ENCODE data around the gene CEP170B.
"Not testable (repeated sequence)": the region's sequence is repeated elsewhere in the genome, so short reads cannot be mapped to it uniquely, and the experiment has no call there.

Gene CEP170B

GRCh38 chr14:104944436-104945205 is 79.6 kb downstream of the CEP170B start:
- H4K5ac ChIP-seq (ENCODE audit: low read length); H3K18ac ChIP-seq (ENCODE audit: low read length); H3K36me3 ChIP-seq (ENCODE audit: control insufficient read depth, insufficient read depth, low read length); DNase-seq; H3K4ac ChIP-seq (ENCODE audit: low read depth, low read length); H2BK5ac ChIP-seq (ENCODE audit: low read length); H2BK120ac ChIP-seq (ENCODE audit: low read depth, low read length); H3K23ac ChIP-seq (ENCODE audit: low read length); H3K27me3 ChIP-seq (ENCODE audit: insufficient read depth, low read length, poor library complexity); H2AK5ac ChIP-seq (ENCODE audit: low read length); H3K56ac ChIP-seq (ENCODE audit: low read length); H3K9ac ChIP-seq (ENCODE audit: low read length); H3K27ac ChIP-seq (ENCODE audit: low read depth, low read length); H3K79me1 ChIP-seq (ENCODE audit: low read length); H4K8ac ChIP-seq (ENCODE audit: low read depth, low read length); H3K79me2 ChIP-seq (ENCODE audit: control insufficient read depth, insufficient read depth, low read length); H3K4me1 ChIP-seq (ENCODE audit: control insufficient read depth, low read depth, low read length); H3K4me3 ChIP-seq (ENCODE audit: low read length); H2BK15ac ChIP-seq (replicated peaks; ENCODE audit: low read depth); H3K4me2 ChIP-seq (ENCODE audit: low read length): not testable (repeated sequence)
- no CpG with 5 or more reads among the region's 29 CpGs for WGBS (ENCODE audit: extremely low coverage, insufficient coverage, low lambda C conversion rate)

- not testable (repeated sequence) for DNase-seq; H3K36me3 ChIP-seq (ENCODE audit: control insufficient read depth, insufficient read depth, low read length); H3K23ac ChIP-seq (ENCODE audit: low read length); H3K79me1 ChIP-seq (ENCODE audit: low read length); H3K4me2 ChIP-seq (ENCODE audit: low read length); H3K79me2 ChIP-seq (ENCODE audit: control insufficient read depth, insufficient read depth, low read length); H3K9ac ChIP-seq (ENCODE audit: low read length); H3K4me1 ChIP-seq (ENCODE audit: control insufficient read depth, low read depth, low read length); H2BK15ac ChIP-seq (replicated peaks; ENCODE audit: low read depth); H2BK120ac ChIP-seq (ENCODE audit: low read depth, low read length); H3K27ac ChIP-seq (ENCODE audit: low read depth, low read length); H3K18ac ChIP-seq (ENCODE audit: low read length); H3K56ac ChIP-seq (ENCODE audit: low read length); H3K4me3 ChIP-seq (ENCODE audit: low read length); H2AK5ac ChIP-seq (ENCODE audit: low read length); H4K5ac ChIP-seq (ENCODE audit: low read length); H4K8ac ChIP-seq (ENCODE audit: low read depth, low read length); H3K4ac ChIP-seq (ENCODE audit: low read depth, low read length); H3K27me3 ChIP-seq (ENCODE audit: insufficient read depth, low read length, poor library complexity); H2BK5ac ChIP-seq (ENCODE audit: low read length)
- no CpG with 5 or more reads among the region's 20 CpGs for WGBS (ENCODE audit: extremely low coverage, insufficient coverage, low lambda C conversion rate)
These were observed 80.2 kb downstream of the CEP170B start for GRCh38 chr14:104945266-104945665.
